Measurements from ENCODE around the gene CLIP2.
A peak's percentile ranks its signal among the peaks of the same experiment; 100 is the strongest.
"Not testable (repeated sequence)": the region's sequence is repeated elsewhere in the genome, so short reads cannot be mapped to it uniquely, and the experiment has no call there.

Gene CLIP2

GRCh38 chr7:74410772-74411171 lies 121.6 kb downstream of the CLIP2 start:
- CTCF ChIA-PET = interaction anchor here (0.6 to 2.2 kb wide), 2 partner anchors 132 to 204 kb away, joined by 3 to 10 read pairs; no protein-coding TSS in a partner anchor
- DNase-seq (ENCODE audit: low spot score) = no peak
- TF ChIP-seq CTCF (conservative IDR thresholded peaks at IDR 0.05; ENCODE audit: low read depth) = no peak
- POLR2A ChIA-PET (ENCODE audit: low non-redundant PET) = no interaction called here
- H3K27ac ChIP-seq = no peak overlapping the region

GRCh38 chr7:74411571-74411970 lies 122.4 kb downstream of the CLIP2 start:
- POLR2A ChIA-PET (ENCODE audit: low non-redundant PET) = interaction anchor here (0.6 kb wide), 1 partner anchor 65 kb away, joined by 5 read pairs; no protein-coding TSS in a partner anchor
- CTCF ChIA-PET = interaction anchor here (2.2 kb wide), 1 partner anchor 204 kb away, joined by 10 read pairs; no protein-coding TSS in a partner anchor
- not testable (repeated sequence) for DNase-seq (ENCODE audit: low spot score); H3K27ac ChIP-seq

- no peak for DNase-seq (ENCODE audit: low spot score)
- no peak for TF ChIP-seq CTCF (conservative IDR thresholded peaks at IDR 0.05; ENCODE audit: low read depth)
- ChIA-PET POLR2A (ENCODE audit: low non-redundant PET) (interaction anchor here (0.6 kb wide), 1 partner anchor 64 kb away, joined by 5 read pairs; no protein-coding TSS in a partner anchor), CTCF (no interaction called here)
- no peak overlapping the region for H3K27ac ChIP-seq
These were observed 122.8 kb downstream of the CLIP2 start for GRCh38 chr7:74412056-74412455.

GRCh38 chr7:74412603-74413002 lies 123.4 kb downstream of the CLIP2 start:
- POLR2A ChIA-PET (ENCODE audit: low non-redundant PET) = interaction anchor here (0.6 kb wide), 1 partner anchor 207 kb away, joined by 3 read pairs; no protein-coding TSS in a partner anchor
- CTCF ChIA-PET = interaction anchor here (0.6 to 1.2 kb wide), 2 partner anchors 11 to 162 kb away, joined by 3 to 5 read pairs; no protein-coding TSS in a partner anchor
- DNase-seq (ENCODE audit: low spot score) = no peak
- H3K27ac ChIP-seq = no peak overlapping the region
- no peak for TF ChIP-seq CTCF (conservative IDR thresholded peaks at IDR 0.05; ENCODE audit: low read depth)

- DNase-seq (ENCODE audit: low spot score); POLR2A ChIA-PET (ENCODE audit: low non-redundant PET); CTCF ChIA-PET: not testable (repeated sequence)
These were observed 125.6 kb downstream of the CLIP2 start for GRCh38 chr7:74414595-74415333.

GRCh38 chr7:74417419-74417971 lies 128.3 kb downstream of the CLIP2 start:
- DNase-seq (ENCODE audit: low spot score) = peak; percentile 86
- peak overlapping the region; percentile 50 for H3K27ac ChIP-seq
- peak; percentile 99 for TF ChIP-seq CTCF (conservative IDR thresholded peaks at IDR 0.05; ENCODE audit: low read depth)
- ChIA-PET CTCF (interaction anchor here (0.5 to 1.3 kb wide), 9 partner anchors 9 to 648 kb away, joined by 3 to 8 read pairs (median 3); no protein-coding TSS in a partner anchor), POLR2A (ENCODE audit: low non-redundant PET) (no interaction called here)

More at GRCh38 chr7:74414595-74415333, 125.6 kb downstream of the CLIP2 start:
- H3K27ac ChIP-seq = not testable (repeated sequence)

GRCh38 chr7:74418076-74418475 lies 128.9 kb downstream of the CLIP2 start:
- no peak for TF ChIP-seq CTCF (conservative IDR thresholded peaks at IDR 0.05; ENCODE audit: low read depth)
- no peak for DNase-seq (ENCODE audit: low spot score)
- POLR2A ChIA-PET (ENCODE audit: low non-redundant PET) = no interaction called here
- peak overlapping the region; percentile 50 for H3K27ac ChIP-seq
- CTCF ChIA-PET = interaction anchor here (0.5 to 1.3 kb wide), 8 partner anchors 9 to 647 kb away, joined by 3 to 8 read pairs (median 3); no protein-coding TSS in a partner anchor

All from RWPE1 (cell line).